C4-2B (cell line): ENCODE measurements around the gene MYO7B.

Experiments
- H3K27ac ChIP-seq: fragments of 450-650 bp; 2 replicates; pipeline ENCODE4 v1.5.1; 2017
- ZFX ChIP-seq: fragments of 450-650 bp; IDR thresholded peaks from 2 replicates; pipeline ENCODE4 v1.6.1; 2017
- TF ChIP-seq, protein P1 (sequence below): fragments of 450-650 bp; conservative IDR thresholded peaks from 2 replicates; pipeline ENCODE4 v1.5.1; 2017; ENCODE audit warnings: mild to moderate bottlenecking

The MYO7B gene

DNA sequence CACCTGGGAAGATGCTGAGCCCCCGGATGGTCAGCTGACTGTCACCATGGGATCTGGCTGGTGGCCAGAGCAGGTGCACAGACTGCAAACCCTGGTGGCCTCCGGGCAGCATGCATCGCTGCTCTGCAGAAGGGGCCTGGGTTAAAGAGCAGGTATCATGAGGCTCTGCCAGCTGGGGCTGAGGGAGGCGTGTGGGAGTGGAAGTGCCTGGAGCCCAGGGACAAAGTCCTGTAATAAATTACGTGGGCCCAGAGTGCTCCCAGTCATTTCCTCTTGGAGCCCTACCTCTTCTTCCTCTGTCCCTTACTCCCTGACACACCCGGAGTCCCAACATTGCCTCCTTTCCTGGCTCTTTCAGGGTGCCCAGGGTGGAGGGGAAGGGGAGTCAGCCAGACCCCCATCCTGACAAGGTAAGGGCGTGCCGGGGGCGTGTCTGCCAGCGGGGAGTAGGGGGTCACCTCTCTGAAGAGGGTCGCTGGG is at the start of gene MYO7B:
MYO7B (plus strand) TSS at position 262 of the 480 bp plus-strand sequence. CDS start 24,040 bp downstream, outside the sequence.
- no peak within 1 kb of the TSS for H3K27ac ChIP-seq
- no peak for TF ChIP-seq ZFX
- TF ChIP-seq, protein P1, sequence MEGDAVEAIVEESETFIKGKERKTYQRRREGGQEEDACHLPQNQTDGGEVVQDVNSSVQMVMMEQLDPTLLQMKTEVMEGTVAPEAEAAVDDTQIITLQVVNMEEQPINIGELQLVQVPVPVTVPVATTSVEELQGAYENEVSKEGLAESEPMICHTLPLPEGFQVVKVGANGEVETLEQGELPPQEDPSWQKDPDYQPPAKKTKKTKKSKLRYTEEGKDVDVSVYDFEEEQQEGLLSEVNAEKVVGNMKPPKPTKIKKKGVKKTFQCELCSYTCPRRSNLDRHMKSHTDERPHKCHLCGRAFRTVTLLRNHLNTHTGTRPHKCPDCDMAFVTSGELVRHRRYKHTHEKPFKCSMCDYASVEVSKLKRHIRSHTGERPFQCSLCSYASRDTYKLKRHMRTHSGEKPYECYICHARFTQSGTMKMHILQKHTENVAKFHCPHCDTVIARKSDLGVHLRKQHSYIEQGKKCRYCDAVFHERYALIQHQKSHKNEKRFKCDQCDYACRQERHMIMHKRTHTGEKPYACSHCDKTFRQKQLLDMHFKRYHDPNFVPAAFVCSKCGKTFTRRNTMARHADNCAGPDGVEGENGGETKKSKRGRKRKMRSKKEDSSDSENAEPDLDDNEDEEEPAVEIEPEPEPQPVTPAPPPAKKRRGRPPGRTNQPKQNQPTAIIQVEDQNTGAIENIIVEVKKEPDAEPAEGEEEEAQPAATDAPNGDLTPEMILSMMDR: no peak

DNA sequence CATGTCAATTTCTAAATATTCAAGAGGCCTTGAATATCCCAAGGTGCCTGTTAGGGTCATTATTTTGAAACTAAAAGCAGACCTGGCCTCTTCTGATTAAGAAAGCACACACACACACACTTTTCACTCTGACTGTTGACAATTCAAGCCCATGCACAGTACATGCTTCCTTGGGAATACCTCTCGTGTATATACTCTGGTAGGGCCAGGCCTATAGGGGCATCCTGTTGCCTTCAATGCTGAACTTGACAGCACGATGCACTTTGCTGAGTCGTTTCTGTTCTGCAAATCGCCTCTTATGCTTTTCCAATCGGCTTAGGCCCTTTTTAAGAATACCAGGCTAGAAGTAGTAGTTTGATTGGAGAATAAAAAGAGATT is 49.8 kb upstream of the MYO7B start:
- no peak overlapping the region for H3K27ac ChIP-seq

DNA sequence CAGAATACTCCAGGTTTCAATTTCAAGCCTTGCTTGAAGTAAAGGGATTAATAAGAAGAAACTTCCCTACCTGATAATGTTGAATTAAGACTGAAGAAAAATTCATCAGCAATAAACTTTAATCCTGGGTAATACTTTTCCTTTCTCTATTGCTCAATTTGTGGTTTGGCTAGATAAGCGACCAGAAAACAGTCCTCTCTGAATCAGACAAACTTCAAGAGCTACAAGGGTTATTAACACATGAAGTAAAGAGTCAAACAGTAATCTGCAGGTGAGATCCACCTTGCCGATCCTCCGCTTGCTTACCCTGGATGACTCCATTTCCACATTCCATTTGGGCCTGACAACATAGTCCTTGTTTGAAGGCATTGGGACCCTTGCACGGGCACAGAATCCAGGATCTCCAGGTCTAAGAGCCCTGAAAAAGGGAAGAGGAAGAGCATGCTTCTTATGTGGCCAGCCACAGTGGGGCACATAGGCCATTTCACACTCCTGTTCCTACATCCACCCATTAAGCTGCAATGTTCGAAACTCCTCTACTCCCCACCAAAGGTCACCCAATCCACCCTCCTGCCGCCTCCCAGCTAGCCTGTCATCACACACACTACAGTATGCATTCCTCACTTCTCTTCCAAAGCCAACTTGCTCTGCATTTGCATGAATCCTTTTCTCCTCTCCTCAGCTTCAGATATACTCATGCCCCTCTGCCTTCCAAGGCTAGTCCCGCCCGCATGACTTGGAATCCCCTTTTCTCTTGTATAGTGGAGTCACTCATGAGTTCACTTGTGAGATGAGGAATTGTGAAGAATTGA is 49.0 kb upstream of the MYO7B start:
- no peak for TF ChIP-seq ZFX
- TF ChIP-seq, protein P1: no peak
- no peak overlapping the region for H3K27ac ChIP-seq

More for the DNA sequence above, 49.8 kb upstream of the MYO7B start:
- TF ChIP-seq, protein P1: no peak
- no peak for TF ChIP-seq ZFX

DNA sequence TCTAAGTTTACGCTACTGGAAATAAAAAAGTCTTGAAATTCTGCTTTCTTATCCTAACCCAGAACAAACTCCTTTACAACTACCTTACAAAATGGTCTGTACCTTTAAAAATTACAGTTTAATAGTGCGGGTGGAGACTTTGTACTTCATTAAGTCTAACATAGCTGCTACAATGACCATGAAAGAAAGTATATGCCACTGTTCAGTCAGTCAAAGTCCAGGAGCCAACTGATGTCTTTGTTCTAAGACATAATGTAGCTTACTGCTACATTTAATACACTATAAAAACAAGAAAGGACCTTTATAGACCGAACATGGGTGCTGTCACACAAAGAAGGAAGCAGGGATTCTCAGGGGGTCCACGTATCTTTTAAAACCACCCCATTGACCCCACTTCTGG is 45.2 kb upstream of the MYO7B start:
- no peak overlapping the region for H3K27ac ChIP-seq
- TF ChIP-seq ZFX: no peak
- TF ChIP-seq, protein P1: no peak

DNA sequence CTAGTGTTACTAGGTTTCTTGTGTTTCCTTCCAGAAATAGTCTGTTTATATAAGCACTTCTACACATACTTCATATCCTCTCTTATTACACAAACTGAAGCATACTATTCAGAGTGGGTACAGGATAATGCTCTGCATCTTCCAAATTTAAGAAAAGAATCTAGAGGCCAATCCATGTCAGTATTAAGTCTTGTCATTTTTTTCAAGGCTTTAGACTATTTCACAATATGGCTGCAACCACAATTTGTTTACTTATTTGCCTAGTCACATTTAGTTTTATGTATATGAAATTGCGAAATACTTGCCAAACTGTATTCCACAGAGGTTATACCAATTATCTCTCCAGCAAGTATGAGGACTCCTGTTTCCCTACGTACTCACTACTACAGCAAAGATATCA is 37.1 kb upstream of the MYO7B start:
- H3K27ac ChIP-seq: no peak overlapping the region
- TF ChIP-seq, protein P1: no peak
- TF ChIP-seq ZFX: no peak

DNA sequence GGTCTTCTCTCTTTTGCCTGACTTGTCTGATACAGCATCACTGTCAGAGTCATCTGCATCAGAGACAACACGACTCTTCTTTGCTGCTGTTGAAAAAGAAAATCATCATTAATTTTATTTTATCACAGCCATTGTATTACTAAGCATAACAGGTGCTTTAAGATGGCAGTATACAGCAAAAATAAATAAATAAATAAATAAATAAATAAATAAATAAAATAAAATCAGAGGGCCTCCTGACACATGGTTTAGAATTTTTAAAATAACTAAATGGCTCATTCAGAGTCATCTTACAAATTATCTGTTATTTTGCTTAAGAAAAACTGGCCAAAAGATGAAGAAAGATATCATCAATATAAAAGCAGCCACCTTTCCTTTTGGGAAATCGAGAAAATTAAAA is 32.0 kb upstream of the MYO7B start:
- H3K27ac ChIP-seq: no peak overlapping the region
- TF ChIP-seq ZFX: no peak
- TF ChIP-seq, protein P1: no peak

DNA sequence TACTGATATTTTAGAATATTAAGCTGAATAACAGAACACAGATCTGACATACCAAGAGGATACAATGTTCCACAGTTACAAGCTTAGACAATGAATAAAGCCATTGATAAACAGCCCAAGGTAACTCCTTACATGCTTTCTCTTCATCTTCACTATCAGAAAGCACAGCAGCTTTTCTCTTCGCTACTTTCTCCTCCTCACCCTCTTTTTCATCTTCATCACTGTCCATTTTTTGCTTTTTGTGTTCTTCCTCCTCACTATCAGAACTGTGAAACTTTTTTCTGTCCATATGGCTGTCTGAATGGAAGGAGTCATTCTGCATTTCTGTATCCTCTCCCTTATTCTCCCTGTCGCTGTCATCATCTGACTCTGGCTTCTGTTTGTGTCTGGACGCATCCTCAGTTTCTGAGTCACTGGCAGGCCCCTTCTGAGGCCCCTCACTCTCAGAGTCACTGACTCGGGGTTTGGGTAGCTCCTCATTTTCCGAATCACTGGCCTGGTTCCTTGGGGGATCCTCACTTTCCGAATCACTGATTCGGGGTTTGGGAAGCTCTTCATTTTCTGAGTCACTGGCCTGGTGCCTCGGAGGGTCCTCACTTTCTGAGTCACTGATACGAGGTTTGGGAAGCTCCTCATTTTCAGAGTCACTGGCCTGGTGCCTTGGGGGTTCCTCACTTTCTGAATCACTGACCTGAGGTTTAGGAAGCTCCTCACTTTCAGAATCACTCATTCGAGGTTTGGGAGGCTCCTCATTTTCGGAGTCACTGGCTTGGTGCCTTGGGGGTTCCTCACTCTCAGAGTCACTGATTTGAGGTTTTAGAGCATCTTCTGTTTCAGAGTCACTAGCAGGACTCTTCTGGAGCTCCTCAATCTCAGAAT is 30.7 kb upstream of the MYO7B start:
- H3K27ac ChIP-seq: no peak overlapping the region
- no peak for TF ChIP-seq ZFX
- TF ChIP-seq, protein P1: no peak
